Kidney capillary endothelial cell (primary cell): ENCODE results near the gene RHEBL1.
A peak's percentile ranks its signal among the peaks of the same experiment; 100 is the strongest.

Experiments
- DNase-seq: peaks from one replicate; pipeline ENCODE4 v3.0.0-alpha.2; 2018; ENCODE audit warnings: low spot score

RHEBL1 gene

GRCh38 chr12:49019443-49020324, 50.1 kb downstream of the RHEBL1 start:
- no peak for DNase-seq

- DNase-seq: no peak
These were observed 50.7 kb downstream of the RHEBL1 start for GRCh38 chr12:49019120-49019430.

- peak; percentile 94 for DNase-seq
These were observed 51.3 kb downstream of the RHEBL1 start, which contains the start of gene PRKAG1 for GRCh38 chr12:49018261-49019119. Gene PRKAG1 (minus strand): TSS chr12:49018776. CDS start chr12:49018740, 36 bp downstream.

- DNase-seq: no peak
These were observed 51.9 kb downstream of the RHEBL1 start for GRCh38 chr12:49017891-49018260.

- no peak for DNase-seq
These were observed 54.6 kb downstream of the RHEBL1 start for GRCh38 chr12:49015196-49015595.
